DMS114 treated with DMSO at 0.1 percent for 48 hours (cell line): ENCODE results near the gene ZNF124.
A peak's percentile ranks its signal among the peaks of the same experiment; 100 is the strongest.
"Not testable (repeated sequence)": the region's sequence is repeated elsewhere in the genome, so short reads cannot be mapped to it uniquely, and the experiment has no call there.

Experiments
- DNase-seq: peaks from one replicate; lab custom pipeline; 2025; ENCODE audit not compliant: unreplicated experiment; lab: John Stamatoyannopoulos, UW

ZNF124 gene

GRCh38 chr1:247171875-247172563, at the start of gene ZNF124:
Gene ZNF124, minus strand, starts transcription at chr1:247172020. Its CDS starts 143 bp downstream, at chr1:247171877.
- DNase-seq = not testable (repeated sequence)

GRCh38 chr1:247220280-247220679, 48.5 kb upstream of the ZNF124 start:
- DNase-seq = not testable (repeated sequence)

- DNase-seq = no peak
Measured at GRCh38 chr1:247218121-247218651, 46.4 kb upstream of the ZNF124 start.

GRCh38 chr1:247216261-247216660, 44.4 kb upstream of the ZNF124 start:
- DNase-seq = no peak

- DNase-seq = no peak
Measured at GRCh38 chr1:247212627-247213617, 41.1 kb upstream of the ZNF124 start.

- no peak for DNase-seq
Measured at GRCh38 chr1:247212012-247212411, 40.2 kb upstream of the ZNF124 start.

GRCh38 chr1:247211339-247211738, 39.5 kb upstream of the ZNF124 start:
- no peak for DNase-seq

- peak; percentile 88 for DNase-seq
Measured at GRCh38 chr1:247210376-247211117, 38.7 kb upstream of the ZNF124 start.

GRCh38 chr1:247210062-247210375, 38.2 kb upstream of the ZNF124 start:
- DNase-seq = no peak

- DNase-seq = no peak
Measured at GRCh38 chr1:247209396-247209795, 37.6 kb upstream of the ZNF124 start.

- DNase-seq = no peak
Measured at GRCh38 chr1:247204177-247204647, 32.4 kb upstream of the ZNF124 start.

- DNase-seq = no peak
Measured at GRCh38 chr1:247198781-247199180, 27.0 kb upstream of the ZNF124 start.

GRCh38 chr1:247193958-247194357, 22.1 kb upstream of the ZNF124 start:
- DNase-seq = no peak

GRCh38 chr1:247189981-247190798, 18.4 kb upstream of the ZNF124 start:
- DNase-seq = no peak

- no peak for DNase-seq
Measured at GRCh38 chr1:247185667-247186066, 13.8 kb upstream of the ZNF124 start.

- DNase-seq = no peak
Measured at GRCh38 chr1:247184254-247184653, 12.4 kb upstream of the ZNF124 start.

GRCh38 chr1:247182994-247183393, 11.2 kb upstream of the ZNF124 start:
- DNase-seq = no peak

- DNase-seq = no peak
Measured at GRCh38 chr1:247180581-247180980, 8.8 kb upstream of the ZNF124 start.

- no peak for DNase-seq
Measured at GRCh38 chr1:247177755-247178154, 5.9 kb upstream of the ZNF124 start.

- no peak for DNase-seq
Measured at GRCh38 chr1:247175458-247175857, 3.6 kb upstream of the ZNF124 start.
